ENCODE data around the gene IFITM1. TPM values are rescaled to one million over a fixed set of nuclear protein-coding genes. Genes with fewer than 3 reads are reported as not detected.

IFITM1 gene
- total and polyA plus RNA-seq, 9 of the 15 experiments (the other 6 are each of a cell fraction or from before 2014, with no cell fraction given), result 691 to 5,579 (median 974) TPM

DNA sequence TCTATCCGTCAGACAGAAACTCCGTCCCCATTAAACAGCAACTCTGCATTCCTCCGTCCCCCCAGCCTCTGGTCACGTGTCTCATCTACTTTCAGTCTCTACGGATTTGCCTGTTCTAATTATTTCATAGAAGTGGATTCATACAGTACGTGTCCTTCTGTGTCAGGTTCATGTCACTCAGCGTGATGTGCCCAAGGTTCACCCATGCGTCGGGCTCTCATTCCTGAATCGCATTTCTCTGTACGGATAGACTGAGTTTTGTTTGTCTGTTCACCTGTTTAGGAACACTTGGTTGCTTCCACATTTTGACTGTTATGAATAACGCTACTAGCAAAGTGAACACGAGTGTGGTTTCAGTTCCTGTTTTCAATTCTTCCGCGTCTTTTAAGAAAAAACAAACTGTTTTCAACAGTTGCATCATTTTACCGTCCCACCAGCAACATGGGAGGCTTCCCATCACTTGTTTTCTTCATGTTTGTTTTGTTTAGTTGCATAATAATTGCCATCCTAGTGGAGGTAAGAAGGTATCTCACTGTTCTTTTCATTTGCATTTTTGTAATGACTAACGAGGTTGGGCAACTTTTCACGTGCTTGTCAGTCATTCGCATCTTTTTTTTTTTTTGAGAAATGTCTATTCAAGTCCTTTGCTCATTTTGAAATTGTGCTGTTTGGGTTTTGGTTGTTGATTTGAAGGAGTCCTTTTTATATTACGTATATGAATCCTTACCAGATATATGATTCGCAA is 44.5 kb upstream of the IFITM1 start (continued):
- TF ChIP-seq, protein P1, sequence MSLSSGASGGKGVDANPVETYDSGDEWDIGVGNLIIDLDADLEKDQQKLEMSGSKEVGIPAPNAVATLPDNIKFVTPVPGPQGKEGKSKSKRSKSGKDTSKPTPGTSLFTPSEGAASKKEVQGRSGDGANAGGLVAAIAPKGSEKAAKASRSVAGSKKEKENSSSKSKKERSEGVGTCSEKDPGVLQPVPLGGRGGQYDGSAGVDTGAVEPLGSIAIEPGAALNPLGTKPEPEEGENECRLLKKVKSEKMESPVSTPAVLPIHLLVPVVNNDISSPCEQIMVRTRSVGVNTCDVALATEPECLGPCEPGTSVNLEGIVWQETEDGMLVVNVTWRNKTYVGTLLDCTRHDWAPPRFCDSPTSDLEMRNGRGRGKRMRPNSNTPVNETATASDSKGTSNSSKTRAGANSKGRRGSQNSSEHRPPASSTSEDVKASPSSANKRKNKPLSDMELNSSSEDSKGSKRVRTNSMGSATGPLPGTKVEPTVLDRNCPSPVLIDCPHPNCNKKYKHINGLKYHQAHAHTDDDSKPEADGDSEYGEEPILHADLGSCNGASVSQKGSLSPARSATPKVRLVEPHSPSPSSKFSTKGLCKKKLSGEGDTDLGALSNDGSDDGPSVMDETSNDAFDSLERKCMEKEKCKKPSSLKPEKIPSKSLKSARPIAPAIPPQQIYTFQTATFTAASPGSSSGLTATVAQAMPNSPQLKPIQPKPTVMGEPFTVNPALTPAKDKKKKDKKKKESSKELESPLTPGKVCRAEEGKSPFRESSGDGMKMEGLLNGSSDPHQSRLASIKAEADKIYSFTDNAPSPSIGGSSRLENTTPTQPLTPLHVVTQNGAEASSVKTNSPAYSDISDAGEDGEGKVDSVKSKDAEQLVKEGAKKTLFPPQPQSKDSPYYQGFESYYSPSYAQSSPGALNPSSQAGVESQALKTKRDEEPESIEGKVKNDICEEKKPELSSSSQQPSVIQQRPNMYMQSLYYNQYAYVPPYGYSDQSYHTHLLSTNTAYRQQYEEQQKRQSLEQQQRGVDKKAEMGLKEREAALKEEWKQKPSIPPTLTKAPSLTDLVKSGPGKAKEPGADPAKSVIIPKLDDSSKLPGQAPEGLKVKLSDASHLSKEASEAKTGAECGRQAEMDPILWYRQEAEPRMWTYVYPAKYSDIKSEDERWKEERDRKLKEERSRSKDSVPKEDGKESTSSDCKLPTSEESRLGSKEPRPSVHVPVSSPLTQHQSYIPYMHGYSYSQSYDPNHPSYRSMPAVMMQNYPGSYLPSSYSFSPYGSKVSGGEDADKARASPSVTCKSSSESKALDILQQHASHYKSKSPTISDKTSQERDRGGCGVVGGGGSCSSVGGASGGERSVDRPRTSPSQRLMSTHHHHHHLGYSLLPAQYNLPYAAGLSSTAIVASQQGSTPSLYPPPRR (CRISPR knock-in tag; IDR thresholded peaks at IDR 0.05; ENCODE audit: borderline replicate concordance), result no peak
- TF ChIP-seq DIDO1 (tag; IDR thresholded peaks at IDR 0.05; ENCODE audit: low read depth), result peak; percentile 28; the same call in 1 of the 2 replicates
- TF ChIP-seq YY1 (IDR thresholded peaks at IDR 0.05; ENCODE audit: borderline replicate concordance in 1 of 3, control insufficient read depth in 1 of 3, extremely low read depth in 1 of 3, insufficient read depth in 3 of 3, insufficient read length in 1 of 3, insufficient replicate concordance in 2 of 3, low read depth in 1 of 3, low read length in 2 of 3), result no peak
- no peak for TF ChIP-seq HMG20A (CRISPR knock-in tag; conservative IDR thresholded peaks at IDR 0.05)
- peak; percentile 67 for TF ChIP-seq RBFOX2 (IDR thresholded peaks at IDR 0.05; ENCODE audit: low read depth, low read length)
- TF ChIP-seq, protein P2, sequence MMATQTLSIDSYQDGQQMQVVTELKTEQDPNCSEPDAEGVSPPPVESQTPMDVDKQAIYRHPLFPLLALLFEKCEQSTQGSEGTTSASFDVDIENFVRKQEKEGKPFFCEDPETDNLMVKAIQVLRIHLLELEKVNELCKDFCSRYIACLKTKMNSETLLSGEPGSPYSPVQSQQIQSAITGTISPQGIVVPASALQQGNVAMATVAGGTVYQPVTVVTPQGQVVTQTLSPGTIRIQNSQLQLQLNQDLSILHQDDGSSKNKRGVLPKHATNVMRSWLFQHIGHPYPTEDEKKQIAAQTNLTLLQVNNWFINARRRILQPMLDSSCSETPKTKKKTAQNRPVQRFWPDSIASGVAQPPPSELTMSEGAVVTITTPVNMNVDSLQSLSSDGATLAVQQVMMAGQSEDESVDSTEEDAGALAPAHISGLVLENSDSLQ (IDR thresholded peaks at IDR 0.05), result peak; percentile 90
- TF ChIP-seq, protein P3, sequence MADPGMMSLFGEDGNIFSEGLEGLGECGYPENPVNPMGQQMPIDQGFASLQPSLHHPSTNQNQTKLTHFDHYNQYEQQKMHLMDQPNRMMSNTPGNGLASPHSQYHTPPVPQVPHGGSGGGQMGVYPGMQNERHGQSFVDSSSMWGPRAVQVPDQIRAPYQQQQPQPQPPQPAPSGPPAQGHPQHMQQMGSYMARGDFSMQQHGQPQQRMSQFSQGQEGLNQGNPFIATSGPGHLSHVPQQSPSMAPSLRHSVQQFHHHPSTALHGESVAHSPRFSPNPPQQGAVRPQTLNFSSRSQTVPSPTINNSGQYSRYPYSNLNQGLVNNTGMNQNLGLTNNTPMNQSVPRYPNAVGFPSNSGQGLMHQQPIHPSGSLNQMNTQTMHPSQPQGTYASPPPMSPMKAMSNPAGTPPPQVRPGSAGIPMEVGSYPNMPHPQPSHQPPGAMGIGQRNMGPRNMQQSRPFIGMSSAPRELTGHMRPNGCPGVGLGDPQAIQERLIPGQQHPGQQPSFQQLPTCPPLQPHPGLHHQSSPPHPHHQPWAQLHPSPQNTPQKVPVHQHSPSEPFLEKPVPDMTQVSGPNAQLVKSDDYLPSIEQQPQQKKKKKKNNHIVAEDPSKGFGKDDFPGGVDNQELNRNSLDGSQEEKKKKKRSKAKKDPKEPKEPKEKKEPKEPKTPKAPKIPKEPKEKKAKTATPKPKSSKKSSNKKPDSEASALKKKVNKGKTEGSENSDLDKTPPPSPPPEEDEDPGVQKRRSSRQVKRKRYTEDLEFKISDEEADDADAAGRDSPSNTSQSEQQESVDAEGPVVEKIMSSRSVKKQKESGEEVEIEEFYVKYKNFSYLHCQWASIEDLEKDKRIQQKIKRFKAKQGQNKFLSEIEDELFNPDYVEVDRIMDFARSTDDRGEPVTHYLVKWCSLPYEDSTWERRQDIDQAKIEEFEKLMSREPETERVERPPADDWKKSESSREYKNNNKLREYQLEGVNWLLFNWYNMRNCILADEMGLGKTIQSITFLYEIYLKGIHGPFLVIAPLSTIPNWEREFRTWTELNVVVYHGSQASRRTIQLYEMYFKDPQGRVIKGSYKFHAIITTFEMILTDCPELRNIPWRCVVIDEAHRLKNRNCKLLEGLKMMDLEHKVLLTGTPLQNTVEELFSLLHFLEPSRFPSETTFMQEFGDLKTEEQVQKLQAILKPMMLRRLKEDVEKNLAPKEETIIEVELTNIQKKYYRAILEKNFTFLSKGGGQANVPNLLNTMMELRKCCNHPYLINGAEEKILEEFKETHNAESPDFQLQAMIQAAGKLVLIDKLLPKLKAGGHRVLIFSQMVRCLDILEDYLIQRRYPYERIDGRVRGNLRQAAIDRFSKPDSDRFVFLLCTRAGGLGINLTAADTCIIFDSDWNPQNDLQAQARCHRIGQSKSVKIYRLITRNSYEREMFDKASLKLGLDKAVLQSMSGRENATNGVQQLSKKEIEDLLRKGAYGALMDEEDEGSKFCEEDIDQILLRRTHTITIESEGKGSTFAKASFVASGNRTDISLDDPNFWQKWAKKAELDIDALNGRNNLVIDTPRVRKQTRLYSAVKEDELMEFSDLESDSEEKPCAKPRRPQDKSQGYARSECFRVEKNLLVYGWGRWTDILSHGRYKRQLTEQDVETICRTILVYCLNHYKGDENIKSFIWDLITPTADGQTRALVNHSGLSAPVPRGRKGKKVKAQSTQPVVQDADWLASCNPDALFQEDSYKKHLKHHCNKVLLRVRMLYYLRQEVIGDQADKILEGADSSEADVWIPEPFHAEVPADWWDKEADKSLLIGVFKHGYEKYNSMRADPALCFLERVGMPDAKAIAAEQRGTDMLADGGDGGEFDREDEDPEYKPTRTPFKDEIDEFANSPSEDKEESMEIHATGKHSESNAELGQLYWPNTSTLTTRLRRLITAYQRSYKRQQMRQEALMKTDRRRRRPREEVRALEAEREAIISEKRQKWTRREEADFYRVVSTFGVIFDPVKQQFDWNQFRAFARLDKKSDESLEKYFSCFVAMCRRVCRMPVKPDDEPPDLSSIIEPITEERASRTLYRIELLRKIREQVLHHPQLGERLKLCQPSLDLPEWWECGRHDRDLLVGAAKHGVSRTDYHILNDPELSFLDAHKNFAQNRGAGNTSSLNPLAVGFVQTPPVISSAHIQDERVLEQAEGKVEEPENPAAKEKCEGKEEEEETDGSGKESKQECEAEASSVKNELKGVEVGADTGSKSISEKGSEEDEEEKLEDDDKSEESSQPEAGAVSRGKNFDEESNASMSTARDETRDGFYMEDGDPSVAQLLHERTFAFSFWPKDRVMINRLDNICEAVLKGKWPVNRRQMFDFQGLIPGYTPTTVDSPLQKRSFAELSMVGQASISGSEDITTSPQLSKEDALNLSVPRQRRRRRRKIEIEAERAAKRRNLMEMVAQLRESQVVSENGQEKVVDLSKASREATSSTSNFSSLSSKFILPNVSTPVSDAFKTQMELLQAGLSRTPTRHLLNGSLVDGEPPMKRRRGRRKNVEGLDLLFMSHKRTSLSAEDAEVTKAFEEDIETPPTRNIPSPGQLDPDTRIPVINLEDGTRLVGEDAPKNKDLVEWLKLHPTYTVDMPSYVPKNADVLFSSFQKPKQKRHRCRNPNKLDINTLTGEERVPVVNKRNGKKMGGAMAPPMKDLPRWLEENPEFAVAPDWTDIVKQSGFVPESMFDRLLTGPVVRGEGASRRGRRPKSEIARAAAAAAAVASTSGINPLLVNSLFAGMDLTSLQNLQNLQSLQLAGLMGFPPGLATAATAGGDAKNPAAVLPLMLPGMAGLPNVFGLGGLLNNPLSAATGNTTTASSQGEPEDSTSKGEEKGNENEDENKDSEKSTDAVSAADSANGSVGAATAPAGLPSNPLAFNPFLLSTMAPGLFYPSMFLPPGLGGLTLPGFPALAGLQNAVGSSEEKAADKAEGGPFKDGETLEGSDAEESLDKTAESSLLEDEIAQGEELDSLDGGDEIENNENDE (IDR thresholded peaks at IDR 0.05; ENCODE audit: low read depth, low read length), result no peak
- no peak for TF ChIP-seq ELF2 (CRISPR knock-in tag; IDR thresholded peaks at IDR 0.05)

All from K562 (cell line).